SK-N-SH treated with all-trans-retinoic acid at 6 μM for 48 hours (cell line): Measurements from ENCODE around the gene SH3PXD2A.

Experiments
- ATAC-seq: fragments of 200-7000 bp; cut with Tn5 transposase; 3 replicates; pipeline ENCODE4 v1.9.1; 2020; ENCODE audit warnings: mild to moderate bottlenecking, moderate library complexity
- ARNTL ChIP-seq: fragments of 450-650 bp; formaldehyde crosslinking; IDR thresholded peaks from 2 replicates; pipeline ENCODE4 v1.5.0; 2020; ENCODE audit warnings: low read depth, mild to moderate bottlenecking, moderate library complexity, borderline replicate concordance
- BACH2 ChIP-seq: fragments of 250-450 bp; sonication (Bioruptor Pico); IDR thresholded peaks from 2 replicates; pipeline ENCODE4 v1.9.0; 2021; ENCODE audit warnings: mild to moderate bottlenecking, borderline replicate concordance
- CREB5 ChIP-seq: fragments of 250-450 bp; sonication (Bioruptor Pico); IDR thresholded peaks from 2 replicates; pipeline ENCODE4 v1.5.1; 2020; ENCODE audit warnings: low read depth, mild to moderate bottlenecking, moderate library complexity
- CSDC2 ChIP-seq: fragments of 250-450 bp; sonication (Bioruptor Pico); IDR thresholded peaks from 2 replicates; pipeline ENCODE4 v1.5.0; 2020; ENCODE audit warnings: mild to moderate bottlenecking, moderate library complexity
- CSRNP3 ChIP-seq: fragments of 250-450 bp; sonication (Bioruptor Pico); IDR thresholded peaks from 2 replicates; pipeline ENCODE4 v1.5.1; 2021; ENCODE audit warnings: mild to moderate bottlenecking, moderate library complexity
- ESRRG ChIP-seq: fragments of 250-450 bp; sonication (Bioruptor Pico); IDR thresholded peaks from 2 replicates; pipeline ENCODE4 v1.6.1; 2021; ENCODE audit warnings: mild to moderate bottlenecking
- GLIS3 ChIP-seq: fragments of 250-450 bp; sonication (Bioruptor Pico); IDR thresholded peaks from 2 replicates; pipeline ENCODE4 v1.5.0; 2020; ENCODE audit warnings: mild to moderate bottlenecking, moderate library complexity
- ISL1 ChIP-seq: fragments of 250-450 bp; sonication (Bioruptor Pico); IDR thresholded peaks from 2 replicates; pipeline ENCODE4 v2.1.2; 2022; ENCODE audit warnings: mild to moderate bottlenecking, moderate library complexity
- OSR1 ChIP-seq: fragments of 250-450 bp; sonication (Bioruptor Pico); IDR thresholded peaks from 2 replicates; pipeline ENCODE4 v1.8.0; 2022; ENCODE audit warnings: moderate library complexity, mild to moderate bottlenecking, inconsistent platforms
- PATZ1 ChIP-seq: fragments of 250-450 bp; sonication (Bioruptor Pico); IDR thresholded peaks from 2 replicates; pipeline ENCODE4 v1.8.0; 2020; ENCODE audit warnings: mild to moderate bottlenecking, moderate library complexity, borderline replicate concordance
- PPARA ChIP-seq: fragments of 250-450 bp; sonication (Bioruptor Pico); IDR thresholded peaks from 2 replicates; pipeline ENCODE4 v1.5.0; 2020; ENCODE audit warnings: mild to moderate bottlenecking, borderline replicate concordance
- RARB ChIP-seq: fragments of 250-450 bp; sonication (Bioruptor Pico); IDR thresholded peaks from 2 replicates; pipeline ENCODE4 v1.8.0; 2021; ENCODE audit warnings: mild to moderate bottlenecking, moderate library complexity
- SNAI2 ChIP-seq: fragments of 250-450 bp; sonication (Bioruptor Pico); IDR thresholded peaks from 2 replicates; pipeline ENCODE4 v1.5.0; 2020; ENCODE audit warnings: mild to moderate bottlenecking, moderate library complexity
- TCF4 ChIP-seq: fragments of 250-450 bp; sonication (Bioruptor Pico); IDR thresholded peaks from 2 replicates; pipeline ENCODE4 v1.8.0; 2021; ENCODE audit warnings: mild to moderate bottlenecking, moderate library complexity, borderline replicate concordance
- TOX ChIP-seq: fragments of 250-450 bp; sonication (Bioruptor Pico); IDR thresholded peaks from 2 replicates; pipeline ENCODE4 v1.8.0; 2021; ENCODE audit warnings: mild to moderate bottlenecking, moderate library complexity, borderline replicate concordance
- TSHZ2 ChIP-seq: fragments of 250-450 bp; sonication (Bioruptor Pico); IDR thresholded peaks from 2 replicates; pipeline ENCODE4 v1.5.0; 2020; ENCODE audit warnings: mild to moderate bottlenecking, moderate library complexity
- ZC3H10 ChIP-seq: fragments of 250-450 bp; sonication (Bioruptor Pico); IDR thresholded peaks from 2 replicates; pipeline ENCODE4 v1.5.1; 2021; ENCODE audit warnings: mild to moderate bottlenecking, moderate library complexity
- ZFP3 ChIP-seq: fragments of 250-450 bp; sonication (Bioruptor Pico); IDR thresholded peaks from 2 replicates; pipeline ENCODE4 v1.5.0; 2020; ENCODE audit warnings: mild to moderate bottlenecking, moderate library complexity
- ZFP30 ChIP-seq: fragments of 450-650 bp; formaldehyde crosslinking; IDR thresholded peaks from 2 replicates; pipeline ENCODE4 v1.5.0; 2022; ENCODE audit warnings: mild to moderate bottlenecking, moderate library complexity
- ZNF565 ChIP-seq: fragments of 450-650 bp; formaldehyde crosslinking; conservative IDR thresholded peaks from 2 replicates; pipeline ENCODE4 v1.5.0; 2020; ENCODE audit warnings: low read depth, mild to moderate bottlenecking, moderate library complexity
- ZNF70 ChIP-seq: fragments of 450-650 bp; formaldehyde crosslinking; IDR thresholded peaks from 2 replicates; pipeline ENCODE4 v1.5.0; 2020; ENCODE audit warnings: mild to moderate bottlenecking, moderate library complexity
- ZNF8 ChIP-seq: fragments of 450-650 bp; formaldehyde crosslinking; IDR thresholded peaks from 2 replicates; pipeline ENCODE4 v1.5.0; 2020; ENCODE audit warnings: mild to moderate bottlenecking, moderate library complexity
- TF ChIP-seq, protein P1 (sequence below): fragments of 250-450 bp; sonication (Bioruptor Pico); IDR thresholded peaks from 2 replicates; pipeline ENCODE4 v1.8.0; 2021; ENCODE audit warnings: low read depth, mild to moderate bottlenecking, moderate library complexity, borderline replicate concordance

Gene SH3PXD2A

GRCh38 chr10:103590060-103590459 lies 265.3 kb downstream of the SH3PXD2A start (continued):
- no peak for TF ChIP-seq ZNF8 (CRISPR knock-in tag)

DNA sequence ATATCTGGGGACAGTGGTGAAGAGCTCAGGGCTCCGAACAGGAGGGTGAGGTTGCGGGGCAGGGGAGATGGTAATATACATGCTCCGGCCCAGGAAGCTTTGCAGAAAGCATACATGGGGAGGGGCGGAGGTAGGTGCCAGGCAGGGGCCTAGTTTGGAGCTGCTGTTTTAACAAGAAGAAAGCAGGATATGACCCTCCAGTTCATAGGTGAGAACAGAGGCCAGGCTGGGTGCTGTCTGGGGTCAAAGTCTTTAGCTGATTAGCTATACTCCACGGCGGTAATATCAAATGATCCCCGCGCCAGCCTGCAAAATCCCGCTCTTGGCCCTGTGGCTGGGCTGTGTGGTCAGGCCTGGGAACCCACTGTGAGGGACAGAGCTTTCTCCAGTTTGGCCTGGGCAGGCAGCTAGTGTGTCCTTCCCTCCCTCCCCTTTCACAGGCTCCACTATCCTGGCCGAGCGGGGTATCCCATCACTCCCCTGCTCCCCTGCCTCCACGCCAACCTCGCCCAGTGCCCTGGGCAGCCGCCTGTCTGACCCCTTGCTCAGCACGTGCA lies 266.2 kb downstream of the SH3PXD2A start:
- ATAC-seq, result no peak
- TF ChIP-seq ZNF8 (CRISPR knock-in tag) (no peak), RARB (CRISPR knock-in tag) (no peak), TOX (CRISPR knock-in tag) (no peak), TSHZ2 (CRISPR knock-in tag) (no peak), ZFP30 (CRISPR knock-in tag) (no peak), PATZ1 (CRISPR knock-in tag) (no peak), ZNF565 (CRISPR knock-in tag) (no peak), ZNF70 (CRISPR knock-in tag) (no peak), SNAI2 (CRISPR knock-in tag) (no peak), OSR1 (CRISPR knock-in tag) (no peak), ISL1 (CRISPR knock-in tag) (no peak), ZC3H10 (CRISPR knock-in tag) (no peak), CSRNP3 (CRISPR knock-in tag) (no peak), ZFP3 (CRISPR knock-in tag) (no peak), ESRRG (CRISPR knock-in tag) (no peak), TCF4 (CRISPR knock-in tag) (no peak), BACH2 (CRISPR knock-in tag) (no peak), ARNTL (CRISPR knock-in tag) (no peak)
- TF ChIP-seq, protein P1, sequence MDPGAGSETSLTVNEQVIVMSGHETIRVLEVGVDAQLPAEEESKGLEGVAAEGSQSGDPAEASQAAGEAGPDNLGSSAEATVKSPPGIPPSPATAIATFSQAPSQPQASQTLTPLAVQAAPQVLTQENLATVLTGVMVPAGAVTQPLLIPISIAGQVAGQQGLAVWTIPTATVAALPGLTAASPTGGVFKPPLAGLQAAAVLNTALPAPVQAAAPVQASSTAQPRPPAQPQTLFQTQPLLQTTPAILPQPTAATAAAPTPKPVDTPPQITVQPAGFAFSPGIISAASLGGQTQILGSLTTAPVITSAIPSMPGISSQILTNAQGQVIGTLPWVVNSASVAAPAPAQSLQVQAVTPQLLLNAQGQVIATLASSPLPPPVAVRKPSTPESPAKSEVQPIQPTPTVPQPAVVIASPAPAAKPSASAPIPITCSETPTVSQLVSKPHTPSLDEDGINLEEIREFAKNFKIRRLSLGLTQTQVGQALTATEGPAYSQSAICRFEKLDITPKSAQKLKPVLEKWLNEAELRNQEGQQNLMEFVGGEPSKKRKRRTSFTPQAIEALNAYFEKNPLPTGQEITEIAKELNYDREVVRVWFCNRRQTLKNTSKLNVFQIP (CRISPR knock-in tag), result no peak

GRCh38 chr10:103587073-103587472 lies 268.3 kb downstream of the SH3PXD2A start:
- ATAC-seq, result no peak

More at GRCh38 chr10:103587073-103587472, 268.3 kb downstream of the SH3PXD2A start:
- TF ChIP-seq ESRRG (CRISPR knock-in tag) (no peak), SNAI2 (CRISPR knock-in tag) (no peak), CREB5 (no peak), TCF4 (CRISPR knock-in tag) (no peak), PPARA (CRISPR knock-in tag) (no peak), RARB (CRISPR knock-in tag) (no peak), CSDC2 (no peak), OSR1 (CRISPR knock-in tag) (no peak), TOX (CRISPR knock-in tag) (no peak), PATZ1 (CRISPR knock-in tag) (no peak), ZFP3 (CRISPR knock-in tag) (no peak), GLIS3 (CRISPR knock-in tag) (no peak), ARNTL (CRISPR knock-in tag) (no peak), BACH2 (CRISPR knock-in tag) (no peak), TSHZ2 (CRISPR knock-in tag) (no peak), ZC3H10 (CRISPR knock-in tag) (no peak), ZNF8 (CRISPR knock-in tag) (no peak)
